OCI-LY1 (cell line): Measurements from ENCODE around the gene HERPUD1.
"Not testable (repeated sequence)": the region's sequence is repeated elsewhere in the genome, so short reads cannot be mapped to it uniquely, and the experiment has no call there.

Source experiments
- CTCF ChIP-seq: fragments of 200-600 bp; sonication (generic), shearing (Covaris generic); IDR thresholded peaks from 2 replicates; pipeline ENCODE4 v1.5.1; 2017; ENCODE audit warnings: mild to moderate bottlenecking, antibody characterized with exemption, low read length, moderate library complexity, mixed read lengths
- EZH2 ChIP-seq: fragments of 200-600 bp; sonication (generic), shearing (Covaris generic); IDR thresholded peaks from 2 replicates; pipeline ENCODE4 v1.8.0; 2017; ENCODE audit warnings: borderline replicate concordance, mixed run types, mild to moderate bottlenecking, antibody characterized with exemption, low read length, moderate library complexity, mixed read lengths

GRCh38 chr16:56992431-56992830 is 60.5 kb downstream of the HERPUD1 start:
- not testable (repeated sequence) for TF ChIP-seq CTCF, EZH2
